ENCODE results near the gene GORASP1.

The GORASP1 gene

GRCh38 chr3:39051649-39052561, 55.5 kb downstream of the GORASP1 start, which contains the start of the genes SCN11A and WDR48:
SCN11A (minus strand) TSS chr3:39051944; CDS start chr3:38950362, 101,582 bp downstream.
WDR48 (plus strand) TSS chr3:39052016; CDS start chr3:39052026, 10 bp downstream.
- Histone ChIP-seq H3K4me1 (ENCODE audit: control insufficient read depth in 1 of 2, insufficient read depth in 2 of 2, low read length in 2 of 2) (peaks cover 14 to 22% of the 10 kb centered on the region in 2 donors), H3K9ac (ENCODE audit: low read depth in 1 of 2, low read length in 2 of 2) (peak within 1 kb of the TSS; percentile 85 to 92), H3K27ac (ENCODE audit: low read depth, low read length) (peak within 1 kb of the TSS; percentile 84), H3K9me3 (ENCODE audit: control insufficient read depth in 1 of 2, low read length in 2 of 2) (no peaks in the 10 kb centered on the region), H3K4me3 (ENCODE audit: low read depth in 1 of 2, low read length in 2 of 2) (peak within 1 kb of the TSS; percentile 93 to 94), H3K36me3 (ENCODE audit: control insufficient read depth in 1 of 2, insufficient read depth in 2 of 2, low read length in 2 of 2) (no peaks in the 10 kb centered on the region), H3K27me3 (ENCODE audit: control insufficient read depth in 1 of 2, insufficient read depth in 2 of 2, low read length in 2 of 2) (no peaks in the 10 kb centered on the region)

GRCh38 chr3:39050029-39050428, 57.4 kb downstream of the GORASP1 start:
- Histone ChIP-seq H3K27ac (ENCODE audit: low read depth, low read length) (no peak overlapping the region), H3K27me3 (ENCODE audit: control insufficient read depth in 1 of 2, insufficient read depth in 2 of 2, low read length in 2 of 2) (no peaks in the 10 kb centered on the region), H3K9me3 (ENCODE audit: control insufficient read depth in 1 of 2, low read length in 2 of 2) (no peaks in the 10 kb centered on the region), H3K4me1 (ENCODE audit: control insufficient read depth in 1 of 2, insufficient read depth in 2 of 2, low read length in 2 of 2) (peaks cover 14 to 22% of the 10 kb centered on the region in 2 donors), H3K4me3 (ENCODE audit: low read depth in 1 of 2, low read length in 2 of 2) (no peak overlapping the region), H3K36me3 (ENCODE audit: control insufficient read depth in 1 of 2, insufficient read depth in 2 of 2, low read length in 2 of 2) (no peaks in the 10 kb centered on the region), H3K9ac (ENCODE audit: low read depth in 1 of 2, low read length in 2 of 2) (no peak overlapping the region)

All from duodenal mucosa (tissue), 2 donors.